Ovary (tissue), 9 donors: ENCODE data around the gene RAVER2. TPM values are rescaled to one million over a fixed set of nuclear protein-coding genes. Genes with fewer than 3 reads are reported as not detected.

Source experiments
- DNase-seq, 5 donors: peaks; one replicate each; pipeline ENCODE4 v3.0.0-alpha.2; 2019 to 2020
- H3K27ac ChIP-seq, 2 donors: fragments of 200-600 bp; one replicate each; pipeline versions ENCODE4 v1.5.1 to v1.8.0; 2019 to 2022
- H3K27me3 ChIP-seq: fragments of 200-600 bp; one replicate; pipeline ENCODE4 v1.8.0; 2022
- H3K36me3 ChIP-seq: fragments of 200-600 bp; sonication (generic); one replicate; pipeline ENCODE4 v1.5.1; 2019
- H3K4me1 ChIP-seq: one replicate; pipeline ENCODE4 v1.8.1; 2013; ENCODE audit warnings: mild to moderate bottlenecking, moderate library complexity; ENCODE audit not compliant: insufficient read depth
- H3K4me3 ChIP-seq: fragments of 200-600 bp; sonication (generic); one replicate; pipeline ENCODE4 v1.5.1; 2017
- H3K9me3 ChIP-seq, 2 donors: fragments of 200-600 bp in 1 of 2; sonication (generic) in 1 of 2; one replicate each; pipeline versions ENCODE4 v1.5.1 to v1.8.1; 2013 to 2019; ENCODE audit warnings: mild to moderate bottlenecking in 1 of 2, moderate library complexity in 1 of 2
- EP300 ChIP-seq: sonication (generic); formaldehyde crosslinking; IDR thresholded peaks from one replicate; pipeline ENCODE4 v1.6.1; 2017; ENCODE audit warnings: antibody characterized with exemption
- POLR2A ChIP-seq: fragments of 450-650 bp; IDR thresholded peaks from one replicate; pipeline ENCODE4 v1.6.1; 2017; ENCODE audit warnings: antibody characterized with exemption, mild to moderate bottlenecking, moderate library complexity
- WGBS, 3 donors: extraction: QIAGEN DNeasy Blood & Tissue Kit in 1 of 3; methylation state at CpG; one replicate each; pipeline versions ENCODE4 v1.1.5 to v1.1.7; 2013 to 2017; 5-methylcytosine and 5-hydroxymethylcytosine counted together
- intact Hi-C, 4 donors: fragments of 100-400 bp; cut with DNase I; formaldehyde crosslinking; loops; one replicate each; pipeline versions ENCODE4 v1.11.0 to v1.15.1; 2022 to 2023
- polyA plus RNA-seq, 2 donors: library from polyadenylated mRNA; stranded (reverse); fragments of 200-250 nt in 1 of 2; fragments of 350-450 nt in 1 of 2; fragmentation: Illumina TruSeq in 1 of 2; extraction: RNeasy Lipid Tissue Mini Kit (QIAGEN cat#74804) in 1 of 2; gene quantifications; one replicate each; pipeline ENCODE4 v1.2.3, GENCODE V29; 2013 to 2014
- total RNA-seq, 7 donors: library from RNA; depleted of rRNA in 2 of 7; stranded (reverse); fragments of >200 nt in 2 of 7; fragmentation: NEBNext Ultra II Directional in 3 of 7; extraction: Animal tissue kit (Norgen Biotek cat#: 25700) in 3 of 7; gene quantifications; one replicate each; pipeline versions ENCODE4 v1.1.0 to v1.2.4, GENCODE V29; 2016 to 2023
- TF ChIP-seq, protein P1 (sequence below), 3 donors: fragments of 450-650 bp in 2 of 3; fragments of 200-600 bp in 1 of 3; IDR thresholded peaks; one replicate each; pipeline versions ENCODE4 v1.5.1 to v1.8.0; 2016 to 2022; ENCODE audit warnings: antibody characterized with exemption in 3 of 3, mild to moderate bottlenecking in 1 of 3
- donor health status: DM: no; HTN: no; CAD: no; lungs with moderate emphysema.
- donor health status: DM: no; HTN: no; CAD: no.
- donor health status: Bipolar disorder and iron deficiency.
- donor health status: DM: yes; HTN: yes; CAD: no.
- donor health status: DM: no; HTN: no; CAD: no.
- donor health status: DM: yes; HTN: yes; CAD: no.

Gene RAVER2
- total and polyA plus RNA-seq, 9 donors: 5.0 to 10.7 (median 7.9) TPM

DNA sequence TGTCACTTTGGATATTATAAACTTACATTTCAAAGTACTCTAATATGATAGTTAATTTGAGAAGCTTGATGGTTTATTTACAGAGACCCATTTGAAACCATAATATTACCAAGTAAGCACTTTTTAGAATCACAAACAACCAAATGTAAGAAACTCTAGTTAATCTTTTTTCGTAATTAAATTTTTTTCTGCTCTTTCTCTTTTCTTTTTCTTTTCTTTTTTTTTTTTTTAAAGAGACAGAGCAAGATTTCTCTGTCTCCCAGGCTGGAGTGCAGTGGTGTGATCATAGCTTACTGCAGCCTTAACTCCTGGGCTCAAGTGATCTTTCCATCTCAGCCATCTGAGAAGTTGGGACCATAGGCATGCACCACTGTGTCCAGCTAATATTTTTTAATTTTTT lies 5.2 kb downstream of the RAVER2 start:
- WGBS, 3 donors: 43 to 49% (median 48%) methylated on average over 1 of the region's 1 CpG
- H3K4me1 ChIP-seq: no peaks in the 10 kb centered on the region
- intact Hi-C loops: no loop called here

DNA sequence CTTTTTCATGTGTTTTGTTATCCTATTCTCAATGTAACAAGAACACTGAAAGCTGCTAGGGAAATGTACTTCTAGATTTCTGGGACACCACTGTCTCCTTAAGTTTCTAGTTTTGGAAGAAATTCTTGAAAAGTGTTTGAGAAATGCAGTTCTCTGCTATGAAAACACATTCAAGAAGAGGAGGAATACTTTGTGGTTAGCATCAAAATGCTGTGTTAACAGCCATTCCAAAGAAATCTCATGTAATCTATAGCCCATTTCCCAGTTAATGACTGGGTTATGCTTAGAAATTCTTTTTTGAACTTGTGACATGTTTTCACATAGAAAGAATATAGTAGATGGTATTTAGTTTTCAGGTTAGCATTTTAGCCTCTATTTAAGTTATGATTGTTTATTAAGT lies 6.0 kb downstream of the RAVER2 start:
- Histone ChIP-seq H3K36me3 (no peaks in the 10 kb centered on the region), H3K4me3 (no peak overlapping the region), H3K27ac (no peak overlapping the region), H3K27me3 (no peaks in the 10 kb centered on the region), H3K4me1 (peaks cover 1% of the 10 kb centered on the region), H3K9me3 (no peaks in the 10 kb centered on the region)
- no peak for DNase-seq
- TF ChIP-seq POLR2A (no peak), EP300 (no peak)
- TF ChIP-seq, protein P1, sequence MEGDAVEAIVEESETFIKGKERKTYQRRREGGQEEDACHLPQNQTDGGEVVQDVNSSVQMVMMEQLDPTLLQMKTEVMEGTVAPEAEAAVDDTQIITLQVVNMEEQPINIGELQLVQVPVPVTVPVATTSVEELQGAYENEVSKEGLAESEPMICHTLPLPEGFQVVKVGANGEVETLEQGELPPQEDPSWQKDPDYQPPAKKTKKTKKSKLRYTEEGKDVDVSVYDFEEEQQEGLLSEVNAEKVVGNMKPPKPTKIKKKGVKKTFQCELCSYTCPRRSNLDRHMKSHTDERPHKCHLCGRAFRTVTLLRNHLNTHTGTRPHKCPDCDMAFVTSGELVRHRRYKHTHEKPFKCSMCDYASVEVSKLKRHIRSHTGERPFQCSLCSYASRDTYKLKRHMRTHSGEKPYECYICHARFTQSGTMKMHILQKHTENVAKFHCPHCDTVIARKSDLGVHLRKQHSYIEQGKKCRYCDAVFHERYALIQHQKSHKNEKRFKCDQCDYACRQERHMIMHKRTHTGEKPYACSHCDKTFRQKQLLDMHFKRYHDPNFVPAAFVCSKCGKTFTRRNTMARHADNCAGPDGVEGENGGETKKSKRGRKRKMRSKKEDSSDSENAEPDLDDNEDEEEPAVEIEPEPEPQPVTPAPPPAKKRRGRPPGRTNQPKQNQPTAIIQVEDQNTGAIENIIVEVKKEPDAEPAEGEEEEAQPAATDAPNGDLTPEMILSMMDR (IDR thresholded peaks at IDR 0.05): no peak
- intact Hi-C loops: no loop called here

More for the DNA sequence above, 5.2 kb downstream of the RAVER2 start:
- Histone ChIP-seq H3K36me3 (no peaks in the 10 kb centered on the region), H3K9me3 (no peaks in the 10 kb centered on the region), H3K4me3 (no peak overlapping the region), H3K27ac (no peak overlapping the region), H3K27me3 (no peaks in the 10 kb centered on the region)
- TF ChIP-seq, protein P1 (IDR thresholded peaks at IDR 0.05): no peak
- TF ChIP-seq EP300 (no peak), POLR2A (no peak)
- DNase-seq: no peak

DNA sequence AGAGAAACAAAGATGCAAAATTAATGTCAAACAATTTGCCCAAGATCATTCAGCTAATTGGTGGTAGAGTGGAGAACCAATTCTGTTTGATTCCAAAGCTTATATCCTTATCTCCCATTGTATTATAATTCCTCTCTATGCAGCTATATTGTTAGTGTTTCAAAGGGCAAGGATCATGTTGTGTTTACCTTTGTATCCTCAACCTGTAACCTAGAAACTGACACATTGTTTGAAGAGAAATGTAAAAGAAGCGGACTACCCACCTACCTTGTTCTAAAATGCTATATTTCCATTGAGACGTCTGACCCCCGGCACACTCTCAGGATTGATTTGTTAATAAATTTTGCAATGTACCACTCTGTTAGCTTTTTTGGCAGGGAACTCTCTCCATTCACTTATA lies 9.3 kb downstream of the RAVER2 start:
- Histone ChIP-seq H3K36me3 (no peaks in the 10 kb centered on the region), H3K9me3 (no peaks in the 10 kb centered on the region), H3K27ac (no peak overlapping the region), H3K27me3 (no peaks in the 10 kb centered on the region), H3K4me3 (no peak overlapping the region), H3K4me1 (peaks cover 1% of the 10 kb centered on the region)
- TF ChIP-seq POLR2A (no peak), EP300 (no peak)
- TF ChIP-seq, protein P1 (IDR thresholded peaks at IDR 0.05): no peak
- WGBS, 3 donors: 94 to 97% (median 97%) methylated on average over 3 of the region's 3 CpGs
- intact Hi-C loops: no loop called here
- DNase-seq: no peak

DNA sequence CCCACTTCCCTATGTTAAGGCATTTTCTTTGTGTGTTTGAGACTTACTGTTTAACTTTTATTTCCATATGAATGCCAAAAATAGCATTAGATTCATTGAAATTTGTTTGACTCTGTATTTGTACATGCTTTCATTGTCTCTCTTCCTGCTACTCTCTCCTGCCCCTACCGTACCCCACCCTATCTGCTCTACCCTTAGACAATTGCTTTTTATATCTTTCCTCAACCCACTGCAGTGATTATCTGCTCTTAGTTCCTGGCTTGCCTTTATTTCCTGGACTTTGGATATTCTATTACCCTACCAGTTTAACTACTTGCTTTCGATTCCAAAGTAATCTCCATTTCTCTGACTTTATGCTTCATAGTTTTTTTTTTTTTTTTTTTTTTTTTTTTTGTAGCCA lies 10.5 kb downstream of the RAVER2 start:
- no peak for TF ChIP-seq POLR2A
- TF ChIP-seq, protein P1 (IDR thresholded peaks at IDR 0.05): no peak
- TF ChIP-seq EP300: no peak
- H3K9me3 ChIP-seq: no peaks in the 10 kb centered on the region
- intact Hi-C loops: no loop called here
- H3K27ac ChIP-seq: no peak overlapping the region
- peaks cover 1% of the 10 kb centered on the region for H3K4me1 ChIP-seq
- DNase-seq: no peak
- no peak overlapping the region for H3K4me3 ChIP-seq
- no peaks in the 10 kb centered on the region for H3K36me3 ChIP-seq
- 56 to 61% (median 58%) methylated on average over 2 of the region's 2 CpGs for WGBS, 3 donors
- no peaks in the 10 kb centered on the region for H3K27me3 ChIP-seq

DNA sequence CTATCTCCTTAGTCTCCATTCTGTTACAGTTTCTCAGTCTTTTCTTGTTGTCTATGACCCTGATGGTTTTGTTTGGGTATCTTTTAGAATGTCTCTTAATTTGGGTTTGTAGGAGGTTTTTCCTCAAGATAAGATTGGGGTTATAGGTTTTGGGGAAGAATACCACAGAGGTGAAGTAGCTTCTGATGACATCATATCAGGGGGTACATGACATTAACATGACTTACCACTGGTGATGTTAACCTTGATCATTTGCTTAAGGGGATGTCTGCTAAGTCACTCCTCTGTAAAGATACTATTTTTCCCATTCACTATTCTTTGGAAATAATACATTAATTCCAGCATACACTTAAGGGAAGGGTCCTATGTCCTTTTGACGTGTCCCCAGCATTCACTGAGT lies 11.9 kb downstream of the RAVER2 start:
- intact Hi-C loops: no loop called here
- H3K9me3 ChIP-seq: no peaks in the 10 kb centered on the region
- H3K36me3 ChIP-seq: no peaks in the 10 kb centered on the region
- peaks cover 1% of the 10 kb centered on the region for H3K4me1 ChIP-seq
- H3K4me3 ChIP-seq: no peak overlapping the region
- no peak overlapping the region for H3K27ac ChIP-seq
- TF ChIP-seq EP300 (no peak), POLR2A (no peak)
- TF ChIP-seq, protein P1 (IDR thresholded peaks at IDR 0.05): no peak
- no peak for DNase-seq
- no peaks in the 10 kb centered on the region for H3K27me3 ChIP-seq
- WGBS, 3 donors: 95 to 98% (median 97%) methylated on average over 1 of the region's 1 CpG
